ENCODE data around the gene P4HB. TPM values are rescaled to one million over a fixed set of nuclear protein-coding genes. Genes with fewer than 3 reads are reported as not detected.

The P4HB gene
- total RNA-seq, 4 donors from 2014 or later: 289 to 508 (median 447) TPM

DNA sequence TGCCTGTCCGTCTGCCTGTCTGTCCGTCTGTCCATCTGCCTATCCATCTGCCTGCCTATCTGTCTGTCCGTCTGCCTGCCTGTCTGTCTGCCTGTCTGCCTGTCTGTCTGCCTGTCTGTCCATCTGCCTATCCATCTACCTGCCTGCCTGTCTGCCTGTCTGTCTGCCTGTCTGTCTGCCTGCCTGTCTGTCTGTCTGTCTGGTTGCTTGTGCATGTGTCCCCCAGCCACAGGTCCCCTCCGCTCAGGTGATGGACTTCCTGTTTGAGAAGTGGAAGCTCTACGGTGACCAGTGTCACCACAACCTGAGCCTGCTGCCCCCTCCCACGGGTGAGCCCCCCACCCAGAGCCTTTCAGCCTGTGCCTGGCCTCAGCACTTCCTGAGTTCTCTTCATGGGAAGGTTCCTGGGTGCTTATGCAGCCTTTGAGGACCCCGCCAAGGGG, 50.8 kb downstream of the P4HB start:
- TF ChIP-seq, protein P1, sequence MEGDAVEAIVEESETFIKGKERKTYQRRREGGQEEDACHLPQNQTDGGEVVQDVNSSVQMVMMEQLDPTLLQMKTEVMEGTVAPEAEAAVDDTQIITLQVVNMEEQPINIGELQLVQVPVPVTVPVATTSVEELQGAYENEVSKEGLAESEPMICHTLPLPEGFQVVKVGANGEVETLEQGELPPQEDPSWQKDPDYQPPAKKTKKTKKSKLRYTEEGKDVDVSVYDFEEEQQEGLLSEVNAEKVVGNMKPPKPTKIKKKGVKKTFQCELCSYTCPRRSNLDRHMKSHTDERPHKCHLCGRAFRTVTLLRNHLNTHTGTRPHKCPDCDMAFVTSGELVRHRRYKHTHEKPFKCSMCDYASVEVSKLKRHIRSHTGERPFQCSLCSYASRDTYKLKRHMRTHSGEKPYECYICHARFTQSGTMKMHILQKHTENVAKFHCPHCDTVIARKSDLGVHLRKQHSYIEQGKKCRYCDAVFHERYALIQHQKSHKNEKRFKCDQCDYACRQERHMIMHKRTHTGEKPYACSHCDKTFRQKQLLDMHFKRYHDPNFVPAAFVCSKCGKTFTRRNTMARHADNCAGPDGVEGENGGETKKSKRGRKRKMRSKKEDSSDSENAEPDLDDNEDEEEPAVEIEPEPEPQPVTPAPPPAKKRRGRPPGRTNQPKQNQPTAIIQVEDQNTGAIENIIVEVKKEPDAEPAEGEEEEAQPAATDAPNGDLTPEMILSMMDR (IDR thresholded peaks at IDR 0.05; ENCODE audit: low read depth): no peak

DNA sequence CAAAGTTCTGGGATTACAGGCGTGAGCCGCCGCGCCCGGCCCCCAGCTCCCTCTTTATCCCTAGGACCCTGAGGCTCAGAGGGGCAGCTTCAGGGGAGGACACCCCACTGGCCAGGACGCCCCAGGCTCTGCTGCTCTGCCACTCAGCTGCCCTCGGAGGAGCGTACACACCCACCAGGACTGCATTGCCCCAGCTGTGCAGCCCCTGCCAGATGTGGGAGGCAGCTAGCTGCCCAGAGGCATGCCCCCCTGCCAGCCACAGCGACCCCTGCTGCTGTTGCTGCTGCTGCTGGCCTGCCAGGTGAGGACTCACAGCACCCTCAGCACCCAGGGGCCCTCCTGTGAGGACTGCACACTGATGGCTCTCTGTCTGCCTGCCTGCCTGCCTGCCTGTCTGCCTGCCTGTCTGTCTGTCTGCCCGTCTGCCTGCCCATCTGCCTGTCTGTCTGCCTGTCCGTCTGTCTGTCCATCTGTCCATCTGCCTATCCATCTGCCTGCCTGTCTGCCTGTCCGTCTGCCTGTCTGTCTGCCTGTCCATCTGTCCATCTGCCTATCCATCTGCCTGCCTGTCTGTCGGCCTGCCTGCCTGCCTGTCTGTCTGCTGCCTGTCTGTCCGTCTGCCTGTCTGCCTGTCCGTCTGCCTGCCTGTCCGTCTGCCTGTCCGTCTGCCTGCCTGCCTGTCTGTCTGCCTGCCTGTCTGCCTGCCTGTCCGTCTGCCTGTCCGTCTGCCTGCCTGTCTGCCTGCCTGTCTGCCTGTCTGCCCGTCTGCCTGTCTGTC, 51.4 kb downstream of the P4HB start:
- TF ChIP-seq, protein P1 (IDR thresholded peaks at IDR 0.05; ENCODE audit: low read depth): no peak

DNA sequence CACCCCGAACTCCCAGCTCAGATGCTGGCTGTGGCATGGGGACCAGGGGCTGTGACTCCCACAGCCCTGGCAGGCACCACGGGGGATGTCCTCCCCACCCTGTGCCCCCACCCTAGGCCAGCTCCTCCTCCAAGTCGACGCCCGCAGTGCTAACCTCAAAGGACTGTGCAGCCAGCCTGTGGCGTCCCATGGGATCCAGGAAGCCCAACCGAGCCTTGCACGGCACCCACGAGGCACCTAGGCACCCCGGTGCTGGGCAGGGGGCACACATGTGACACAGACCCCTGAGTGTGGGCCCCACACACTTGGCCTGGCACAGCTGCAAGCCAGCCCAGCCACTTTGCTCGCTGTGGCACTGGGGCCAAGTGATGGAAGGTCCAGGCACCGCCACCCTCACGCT, 52.5 kb downstream of the P4HB start:
- TF ChIP-seq, protein P1 (IDR thresholded peaks at IDR 0.05; ENCODE audit: low read depth): no peak

DNA sequence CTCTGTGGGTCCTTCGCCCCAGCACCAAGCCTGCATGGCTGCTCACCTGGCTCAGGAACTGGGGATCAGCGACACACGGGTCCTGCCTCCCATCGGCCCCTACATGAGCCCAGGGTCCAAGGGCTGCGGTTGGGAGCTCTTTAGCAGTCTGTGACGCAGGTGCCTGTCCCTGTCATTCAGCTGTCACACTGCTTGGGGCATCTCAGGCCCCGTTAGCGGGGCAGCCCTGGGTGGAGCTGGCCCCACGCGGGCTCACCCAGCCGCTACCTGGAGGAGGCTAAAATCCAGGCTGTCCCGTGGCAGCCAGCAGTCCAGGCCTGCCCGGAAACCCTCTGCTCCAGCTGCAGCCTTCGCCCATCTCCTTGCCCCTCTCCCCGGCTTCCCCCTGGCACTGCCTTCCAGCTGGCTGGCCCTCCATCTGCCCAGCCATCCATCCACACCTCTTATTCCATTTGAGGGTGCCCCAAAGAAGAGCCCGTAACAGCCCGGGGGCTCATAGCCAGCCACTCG, 53.1 kb downstream of the P4HB start:
- TF ChIP-seq, protein P1 (IDR thresholded peaks at IDR 0.05; ENCODE audit: low read depth): no peak

DNA sequence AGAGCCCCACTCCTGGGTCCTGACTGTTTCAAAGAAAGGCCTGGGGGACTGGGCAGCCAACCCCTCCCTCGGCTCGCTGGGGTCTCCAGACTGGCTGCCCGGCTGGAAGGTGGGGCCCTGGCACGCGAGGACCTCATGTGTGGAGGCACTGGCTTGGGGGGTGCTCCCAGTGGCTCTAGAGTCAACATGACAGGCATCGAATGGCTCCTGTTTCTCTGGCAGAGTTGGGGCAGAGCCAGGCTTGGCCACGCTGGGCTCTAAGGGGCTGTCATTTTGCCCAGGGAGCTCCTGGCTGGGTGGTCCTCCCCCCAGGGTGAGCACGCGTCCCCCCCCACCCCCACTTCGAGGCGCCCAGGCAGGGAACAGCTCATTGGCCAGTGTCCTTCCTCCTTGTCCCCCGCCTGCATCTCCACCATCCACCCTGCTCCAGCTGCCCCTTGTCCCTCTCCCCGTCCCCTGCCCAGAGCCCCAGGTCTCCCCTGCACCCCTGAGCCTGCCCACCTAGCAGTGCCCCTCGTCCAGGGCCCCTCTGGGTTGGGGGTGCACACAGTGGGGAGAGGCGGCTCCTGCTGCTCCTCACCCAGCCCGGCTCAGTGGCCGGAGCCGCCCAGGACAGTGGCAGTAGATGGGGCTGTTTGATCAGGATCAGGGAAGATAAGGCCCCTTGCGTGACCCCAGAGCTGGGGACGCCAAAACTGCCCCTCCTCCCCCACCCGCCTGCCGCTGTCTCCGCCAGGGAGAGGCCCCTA, 53.7 kb downstream of the P4HB start:
- TF ChIP-seq, protein P1 (IDR thresholded peaks at IDR 0.05; ENCODE audit: low read depth): no peak

DNA sequence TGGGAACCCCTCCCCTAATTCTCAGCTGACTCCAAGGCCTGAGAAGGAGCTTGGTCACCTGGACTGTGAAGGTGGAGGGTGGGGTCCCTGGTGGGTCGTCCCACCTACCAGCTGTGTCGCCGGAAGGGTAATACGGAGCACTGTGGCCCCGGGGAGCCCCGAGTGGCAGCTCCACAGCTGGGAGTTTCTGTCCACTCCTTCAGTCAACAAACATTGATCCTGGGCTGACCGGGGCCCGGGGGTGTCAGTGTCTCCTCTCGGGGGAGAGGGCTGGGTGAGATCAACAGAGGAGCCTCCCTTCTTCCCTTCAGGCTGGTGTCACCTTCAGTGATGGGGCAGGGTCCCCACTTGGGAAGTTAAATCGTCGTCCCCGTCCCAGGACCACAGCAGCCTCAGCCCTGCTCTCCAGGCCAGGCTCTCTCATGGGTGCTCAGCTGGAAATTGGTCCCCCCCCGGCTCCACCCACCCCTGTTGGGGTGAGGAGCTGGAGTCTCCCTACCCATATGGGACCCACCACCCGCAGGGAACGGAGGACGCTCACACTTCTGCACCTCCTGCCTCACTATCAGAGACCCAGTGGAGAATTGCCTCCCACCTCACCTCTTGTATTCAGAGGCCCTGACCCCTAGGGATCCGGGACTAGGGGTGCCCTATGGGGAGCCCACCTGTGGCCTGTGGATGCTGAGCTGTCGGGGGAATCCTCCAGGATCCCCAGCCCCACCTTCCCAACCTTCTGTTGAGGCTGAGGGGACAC, 54.5 kb downstream of the P4HB start:
- TF ChIP-seq, protein P1 (IDR thresholded peaks at IDR 0.05; ENCODE audit: low read depth): no peak
